Renal cortical epithelial cell (primary cell): ENCODE data around the gene FAM170B. TPM values are rescaled to one million over a fixed set of nuclear protein-coding genes. Genes with fewer than 3 reads are reported as not detected.

ENCODE experiments used
- total RNA-seq: library from RNA; depleted of rRNA; stranded (reverse); fragments of >200 nt; gene quantifications from 2 replicates; pipeline ENCODE4 v1.2.3, GENCODE V29; 2014

The FAM170B gene
- total RNA-seq, 1 donor from 2014 or later, result not detected

Other genes starting within 250 kb of the FAM170B start
- gene LRRC18, start 194.2 kb downstream of the FAM170B start, total RNA-seq, result not detected in 2 replicates
- 0.35 TPM in 2 replicates for gene VSTM4, start 18.5 kb downstream of the FAM170B start, total RNA-seq
- gene TMEM273, start 54.4 kb upstream of the FAM170B start, total RNA-seq, result not detected in 2 replicates
- not detected in 2 replicates for gene C10orf71, start 165.1 kb upstream of the FAM170B start, total RNA-seq